GM18907 (cell line): ENCODE measurements around the gene DHRS2.
"Not testable (repeated sequence)": the region's sequence is repeated elsewhere in the genome, so short reads cannot be mapped to it uniquely, and the experiment has no call there.

ENCODE experiments used
- ATAC-seq: cut with Tn5 transposase; IDR thresholded peaks from one replicate; pipeline ENCODE4 v1.9.1; 2021; ENCODE audit warnings: mild to moderate bottlenecking, moderate library complexity; ENCODE audit not compliant: unreplicated experiment

The DHRS2 gene

GRCh38 chr14:23636317-23637211 lies at the start of gene DHRS2:
Gene DHRS2 (plus strand): TSS chr14:23636364. CDS start chr14:23638865, 2,501 bp downstream.
- no peak for ATAC-seq

- ATAC-seq, result peak; percentile 99
These were observed 47.1 kb upstream of the DHRS2 start for GRCh38 chr14:23588884-23589598.

GRCh38 chr14:23589606-23590005 lies 46.6 kb upstream of the DHRS2 start:
- ATAC-seq, result peak; percentile 11

- no peak for ATAC-seq
These were observed 46.0 kb upstream of the DHRS2 start for GRCh38 chr14:23590198-23590597.

- ATAC-seq, result not testable (repeated sequence)
These were observed 42.0 kb upstream of the DHRS2 start for GRCh38 chr14:23594191-23594590.

GRCh38 chr14:23600322-23600707 lies 35.8 kb upstream of the DHRS2 start:
- ATAC-seq, result no peak

GRCh38 chr14:23600806-23601205 lies 35.4 kb upstream of the DHRS2 start:
- ATAC-seq, result no peak

GRCh38 chr14:23601424-23601823 lies 34.7 kb upstream of the DHRS2 start:
- no peak for ATAC-seq

GRCh38 chr14:23601845-23602180 lies 34.4 kb upstream of the DHRS2 start:
- ATAC-seq, result no peak

- no peak for ATAC-seq
These were observed 33.7 kb upstream of the DHRS2 start for GRCh38 chr14:23602181-23603095.

- no peak for ATAC-seq
These were observed 33.1 kb upstream of the DHRS2 start for GRCh38 chr14:23603103-23603502.

- ATAC-seq, result no peak
These were observed 32.0 kb upstream of the DHRS2 start for GRCh38 chr14:23604148-23604547.

GRCh38 chr14:23604675-23605170 lies 31.4 kb upstream of the DHRS2 start:
- no peak for ATAC-seq

GRCh38 chr14:23605931-23606585 lies 30.1 kb upstream of the DHRS2 start:
- ATAC-seq, result peak; percentile 87

GRCh38 chr14:23608454-23608853 lies 27.7 kb upstream of the DHRS2 start:
- ATAC-seq, result no peak

GRCh38 chr14:23609001-23609400 lies 27.2 kb upstream of the DHRS2 start:
- no peak for ATAC-seq

GRCh38 chr14:23609411-23610089 lies 26.6 kb upstream of the DHRS2 start:
- ATAC-seq, result not testable (repeated sequence)

GRCh38 chr14:23610090-23610814 lies 25.9 kb upstream of the DHRS2 start:
- no peak for ATAC-seq

- no peak for ATAC-seq
These were observed 25.3 kb upstream of the DHRS2 start for GRCh38 chr14:23610815-23611289.
